ENCODE data around the gene RENBP.

DNA sequence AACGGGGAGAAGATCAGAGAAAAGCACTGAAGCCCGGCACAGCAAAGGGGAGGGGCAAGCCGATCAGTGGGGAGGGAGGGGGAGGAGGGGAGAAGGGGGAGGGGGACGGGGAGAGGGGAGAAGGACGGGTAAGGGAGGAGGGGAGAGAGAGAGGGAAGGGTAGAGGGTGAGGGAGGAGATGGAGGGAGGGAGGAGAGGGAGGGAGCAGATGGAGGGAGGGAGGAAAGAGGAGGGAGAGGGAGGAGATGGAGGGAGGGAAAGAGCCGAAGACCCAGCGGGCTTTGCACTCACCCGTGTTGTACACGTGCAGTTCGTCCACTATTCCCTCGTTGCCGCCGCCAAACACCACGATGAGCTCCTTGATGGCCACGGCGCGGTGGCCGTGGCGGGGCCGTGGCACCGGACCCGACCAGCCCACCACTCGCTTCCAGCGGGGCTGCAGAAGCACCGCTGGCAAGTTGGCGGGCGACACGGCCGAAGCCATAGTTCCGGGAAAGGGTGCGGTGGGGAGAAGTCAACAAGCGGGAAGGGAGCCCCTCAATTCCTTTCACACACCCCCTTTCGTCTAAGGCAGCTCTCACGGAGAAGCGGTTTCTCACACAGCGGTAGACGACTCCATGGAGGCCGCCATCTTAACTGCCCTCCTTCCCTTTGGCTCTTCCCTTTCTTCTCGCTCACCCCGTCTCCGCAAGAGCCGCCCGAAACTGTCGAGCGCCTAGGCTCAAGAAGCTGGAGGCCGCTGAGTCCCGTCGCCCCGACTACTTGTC is 26.1 kb upstream of the RENBP start:
- no peak for TF ChIP-seq EZH2 (IDR thresholded peaks at IDR 0.05)
- TF ChIP-seq POLR2AphosphoS5 (IDR thresholded peaks at IDR 0.05; ENCODE audit: borderline replicate concordance, low read depth, low read length) = peak; percentile 12; the same call in 1 of the 2 replicates
- no peak for TF ChIP-seq FOXP2 (optimal IDR thresholded peaks at IDR 0.05; ENCODE audit: control extremely low read depth, extremely low read length, insufficient read depth)
